ENCODE measurements around the gene SNAP29. TPM values are rescaled to one million over a fixed set of nuclear protein-coding genes. Genes with fewer than 3 reads are reported as not detected.
A peak's percentile ranks its signal among the peaks of the same experiment; 100 is the strongest.
"Not testable (repeated sequence)": the region's sequence is repeated elsewhere in the genome, so short reads cannot be mapped to it uniquely, and the experiment has no call there.

The SNAP29 gene
- total RNA-seq, 1 experiment from 2014 or later: 14.9 TPM

DNA sequence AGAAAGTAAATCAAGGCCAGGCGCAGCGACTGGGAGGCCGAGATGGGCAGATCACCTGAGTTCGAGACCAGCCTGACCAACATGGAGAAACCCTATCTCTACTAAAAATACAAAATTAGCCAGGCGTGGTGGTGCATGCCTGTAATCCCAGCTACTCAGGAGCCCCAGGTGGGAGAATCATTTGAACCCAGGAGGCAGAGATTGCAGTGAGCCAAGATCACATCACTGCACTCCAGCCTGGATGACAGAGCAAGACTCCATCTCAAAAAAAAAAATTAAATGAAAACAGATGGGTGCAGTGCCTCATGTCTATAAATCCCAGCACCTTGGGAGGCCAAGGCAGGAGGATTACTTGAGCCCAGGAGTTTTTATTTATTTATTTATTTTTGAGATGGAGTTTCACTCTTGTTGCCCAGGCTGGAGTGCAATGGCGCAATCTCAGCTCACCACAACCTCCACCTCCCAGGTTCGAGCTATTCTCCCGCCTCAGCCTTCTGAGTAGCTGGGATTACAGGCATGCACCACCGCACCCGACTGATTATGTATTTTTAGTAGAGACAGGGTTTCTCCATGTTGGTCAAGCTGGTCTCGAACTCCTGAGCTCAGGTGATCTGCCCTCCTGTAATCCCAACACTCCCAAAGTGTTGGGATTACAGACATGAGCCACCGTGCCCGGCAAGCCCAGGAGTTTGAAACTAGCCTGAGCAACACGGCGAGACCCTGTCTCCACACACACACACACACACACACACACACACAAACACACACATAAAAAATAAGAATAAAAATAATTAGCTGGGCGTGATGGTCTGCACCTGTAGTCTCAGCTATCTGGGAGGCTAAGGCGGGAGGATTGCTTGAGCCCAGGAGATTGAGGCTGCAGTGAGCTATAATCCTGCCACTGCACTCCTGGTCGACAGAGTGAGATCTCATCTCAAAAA lies 42.6 kb downstream of the SNAP29 start:
- DNase-seq (ENCODE audit: low read depth): not testable (repeated sequence)

DNA sequence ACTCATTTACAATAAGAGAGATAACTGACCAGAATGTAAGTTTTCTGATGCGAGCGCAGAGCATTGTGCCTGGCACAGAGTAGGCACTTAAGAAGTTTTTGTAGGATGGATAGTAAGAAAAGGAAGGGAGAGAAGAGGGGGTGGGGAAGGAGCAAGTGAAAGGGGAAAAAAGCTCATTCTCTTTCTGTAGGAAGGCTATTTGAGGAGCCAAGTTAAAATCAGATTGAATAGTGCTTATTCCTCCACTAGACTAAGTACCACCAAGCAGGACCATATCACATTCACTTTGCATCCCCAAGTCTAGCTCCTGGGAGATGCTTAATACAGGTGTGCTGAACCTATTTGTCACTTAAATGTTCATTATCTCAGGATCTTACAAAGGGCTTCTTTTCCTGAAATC lies 44.3 kb downstream of the SNAP29 start:
- DNase-seq (ENCODE audit: low read depth): no peak

DNA sequence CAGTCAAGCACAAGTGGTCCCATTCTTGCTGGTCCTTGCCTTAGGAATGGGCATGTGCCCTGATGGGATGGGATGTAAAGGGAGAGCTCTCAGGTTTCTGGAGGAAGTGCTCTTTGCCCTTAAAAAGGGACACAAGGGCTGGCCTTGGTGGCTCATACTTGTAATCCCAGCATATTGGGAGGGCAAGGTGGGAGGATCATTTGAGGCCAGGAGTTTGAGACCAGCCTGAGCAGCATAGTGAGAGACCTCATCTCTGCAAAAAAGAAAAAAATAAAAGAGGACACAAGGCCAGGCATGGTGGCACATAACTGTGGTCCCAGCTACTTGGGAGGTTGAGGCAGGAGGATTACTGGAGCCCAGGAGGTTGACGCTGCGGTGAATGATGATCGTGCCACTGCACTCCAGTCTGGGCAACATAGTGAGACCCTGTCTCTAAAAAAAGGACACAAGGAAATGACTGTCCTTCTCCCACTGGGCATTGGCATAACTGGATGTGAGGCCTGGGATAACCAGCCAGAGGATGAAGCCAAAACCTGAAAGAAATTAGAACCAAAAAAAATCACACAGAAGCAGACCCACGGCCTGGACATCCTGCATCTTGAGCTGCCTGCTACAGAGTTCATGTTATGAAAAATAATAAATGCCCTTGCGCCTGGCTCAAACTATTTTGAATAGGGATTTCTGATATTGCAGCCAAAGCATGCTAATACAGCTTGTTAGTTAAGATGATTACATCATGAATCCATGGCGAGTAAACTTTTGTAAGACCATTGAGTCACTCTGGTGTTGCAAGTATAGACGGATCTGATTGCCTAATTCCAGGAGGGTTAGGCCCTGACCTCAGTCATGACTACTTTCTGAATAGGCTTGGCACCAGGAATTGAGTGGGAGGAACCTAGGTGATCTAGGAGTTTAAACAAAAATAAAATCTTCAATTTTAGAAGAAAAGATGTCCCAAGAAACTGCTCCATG lies 45.5 kb downstream of the SNAP29 start:
- DNase-seq (ENCODE audit: low read depth): peak; percentile 93

DNA sequence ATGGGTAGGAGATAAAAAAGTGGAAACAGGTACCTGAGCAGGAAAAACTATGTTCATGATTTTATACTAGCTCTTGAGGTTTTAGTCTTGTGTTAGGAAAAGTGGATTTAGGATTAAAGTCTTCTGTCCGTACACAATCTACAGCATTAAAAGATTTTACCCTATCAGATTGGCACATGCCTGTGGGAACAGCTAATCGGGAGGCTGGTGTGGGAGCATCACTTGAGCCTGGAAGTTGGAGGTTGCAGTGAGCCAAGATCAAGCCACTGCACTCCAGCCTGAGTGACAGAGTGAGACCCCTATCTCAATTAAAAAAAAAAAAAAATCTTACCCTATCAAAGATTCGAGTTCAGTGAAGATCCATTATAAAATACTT lies 46.2 kb downstream of the SNAP29 start:
- DNase-seq (ENCODE audit: low read depth): no peak

DNA sequence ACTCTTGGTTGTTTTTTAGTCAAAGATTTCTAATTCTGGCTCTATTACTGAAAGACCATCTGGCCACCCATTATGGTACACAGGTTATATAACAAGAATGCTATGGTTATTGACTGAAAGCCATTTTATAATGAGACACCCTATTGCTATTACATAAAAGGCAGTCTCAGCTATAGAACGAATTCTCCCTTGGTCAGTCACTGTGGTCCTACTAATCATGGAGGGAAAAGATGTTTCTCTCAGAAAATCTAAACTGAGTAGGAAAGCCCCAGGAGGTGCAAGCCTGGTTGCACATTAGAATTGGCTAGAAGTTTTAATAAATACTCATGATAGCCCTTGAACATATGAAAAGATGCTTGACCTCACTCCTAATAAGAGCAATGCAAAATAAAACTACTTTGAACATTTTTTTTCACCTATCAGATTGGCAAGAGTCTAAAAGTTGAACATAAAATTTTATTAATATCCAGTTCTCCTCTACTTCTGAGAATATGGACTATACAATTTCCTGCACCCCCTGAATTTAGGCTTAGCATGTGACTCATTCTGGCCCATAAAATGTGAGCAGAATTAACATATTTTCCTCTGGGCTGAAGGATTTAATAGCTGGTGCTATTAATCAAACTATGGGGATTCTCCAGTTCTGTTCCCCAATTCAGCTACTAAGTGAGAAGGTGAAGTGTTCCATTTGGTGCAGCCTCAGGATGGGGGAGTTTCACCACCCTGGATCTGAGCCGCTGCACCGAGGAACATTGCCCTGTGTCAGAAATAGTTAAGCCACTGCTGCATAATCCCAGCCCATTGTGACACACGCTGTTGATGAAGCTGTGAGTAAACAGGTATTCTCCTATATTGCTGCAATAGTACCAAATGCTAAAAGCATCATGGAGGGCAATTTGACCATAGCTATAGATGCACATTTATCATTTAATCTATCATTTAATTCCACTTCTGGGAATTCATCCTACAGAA lies 46.9 kb downstream of the SNAP29 start:
- DNase-seq (ENCODE audit: low read depth): no peak

DNA sequence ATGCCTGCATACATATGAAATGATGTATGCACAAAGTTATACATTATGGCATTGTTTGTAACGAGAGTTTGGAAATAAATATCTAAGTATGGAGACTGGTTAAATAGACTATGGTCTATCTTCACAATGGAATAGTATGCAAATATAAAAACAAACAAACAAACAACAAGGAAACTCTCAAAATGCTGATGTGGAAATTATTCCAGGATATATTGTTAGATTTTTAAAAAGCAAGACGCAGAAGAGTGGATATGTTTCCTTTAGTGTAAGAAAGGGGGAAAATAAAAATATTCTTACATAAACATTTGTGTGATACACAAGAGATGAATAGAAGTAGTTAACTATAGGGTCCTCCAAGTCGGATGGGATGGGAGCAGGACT lies 47.6 kb downstream of the SNAP29 start:
- DNase-seq (ENCODE audit: low read depth): no peak

DNA sequence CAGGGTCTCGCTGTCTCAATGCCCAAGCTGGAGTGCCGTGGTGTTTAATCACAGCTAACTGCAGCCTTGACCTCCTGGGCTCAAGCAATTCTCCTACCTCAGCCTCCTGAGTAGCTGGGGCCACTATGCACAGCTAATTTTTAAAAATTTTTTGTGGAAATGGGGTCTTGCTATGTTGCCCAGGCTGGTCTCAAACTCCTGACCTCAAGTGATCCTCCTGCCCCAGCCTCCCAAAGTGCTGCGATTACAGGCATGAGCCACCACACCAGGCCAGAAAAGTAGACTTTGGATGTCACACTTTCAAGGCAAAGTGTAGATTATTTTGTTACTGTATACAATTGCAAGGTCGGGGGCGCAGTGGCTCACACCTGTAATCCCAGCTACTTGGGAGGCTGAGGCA lies 49.9 kb downstream of the SNAP29 start:
- DNase-seq (ENCODE audit: low read depth): not testable (repeated sequence)

DNA sequence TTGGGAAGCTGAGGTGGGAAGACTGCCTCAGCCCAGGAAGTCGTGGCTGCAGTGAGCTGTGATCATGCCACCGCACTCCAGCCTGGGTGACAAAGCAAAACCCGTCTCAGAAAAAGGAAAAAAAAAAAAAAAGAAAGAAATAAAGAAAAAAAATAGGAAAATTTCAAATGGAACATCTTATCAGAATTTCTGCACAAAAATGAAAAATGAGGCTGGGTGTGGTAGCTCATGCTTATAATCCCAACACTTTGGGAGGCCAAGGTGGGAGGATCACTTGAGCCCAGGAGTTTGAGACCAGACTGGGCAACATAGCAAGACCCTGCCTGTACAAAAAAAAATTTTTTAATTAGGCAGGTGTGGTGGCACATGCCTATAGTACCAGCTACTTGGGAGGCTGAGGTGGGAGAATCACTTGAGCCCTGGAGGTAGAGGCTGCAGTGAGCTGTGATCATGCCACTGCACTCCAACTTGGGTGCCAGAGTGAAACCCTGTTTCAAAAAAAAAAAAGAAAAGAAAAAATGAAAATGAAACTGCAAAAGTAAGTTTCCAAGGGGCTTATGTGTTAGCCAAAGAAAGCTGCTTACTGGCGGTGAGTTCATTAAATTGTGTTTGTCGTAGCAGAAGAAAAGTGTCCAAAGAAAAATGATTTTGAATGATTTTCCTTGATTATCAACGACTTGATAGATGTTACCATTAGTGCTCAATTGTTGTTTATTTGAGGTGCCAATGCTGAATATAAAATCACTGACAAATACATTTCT lies 50.9 kb downstream of the SNAP29 start:
- DNase-seq (ENCODE audit: low read depth): no peak

DNA sequence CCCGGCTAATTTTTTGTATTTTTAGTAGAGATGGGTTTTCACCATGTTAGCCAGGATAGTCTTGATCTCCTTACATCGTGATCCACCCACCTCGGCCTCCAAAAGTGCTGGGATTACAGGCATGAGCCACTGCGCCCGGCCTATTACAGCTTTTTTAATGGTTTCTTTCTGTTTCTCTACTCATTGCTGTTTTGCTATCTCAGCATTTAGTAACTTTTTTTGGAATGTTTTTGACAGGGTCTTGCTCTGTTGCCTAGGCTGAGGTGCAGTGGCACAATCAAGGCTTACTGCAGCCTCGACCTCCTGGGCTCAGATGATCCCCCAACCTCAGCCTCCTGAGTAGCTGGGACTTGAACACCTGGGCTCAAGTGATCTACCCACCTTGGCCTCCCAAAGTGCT lies 53.7 kb downstream of the SNAP29 start:
- no peak for DNase-seq (ENCODE audit: low read depth)

DNA sequence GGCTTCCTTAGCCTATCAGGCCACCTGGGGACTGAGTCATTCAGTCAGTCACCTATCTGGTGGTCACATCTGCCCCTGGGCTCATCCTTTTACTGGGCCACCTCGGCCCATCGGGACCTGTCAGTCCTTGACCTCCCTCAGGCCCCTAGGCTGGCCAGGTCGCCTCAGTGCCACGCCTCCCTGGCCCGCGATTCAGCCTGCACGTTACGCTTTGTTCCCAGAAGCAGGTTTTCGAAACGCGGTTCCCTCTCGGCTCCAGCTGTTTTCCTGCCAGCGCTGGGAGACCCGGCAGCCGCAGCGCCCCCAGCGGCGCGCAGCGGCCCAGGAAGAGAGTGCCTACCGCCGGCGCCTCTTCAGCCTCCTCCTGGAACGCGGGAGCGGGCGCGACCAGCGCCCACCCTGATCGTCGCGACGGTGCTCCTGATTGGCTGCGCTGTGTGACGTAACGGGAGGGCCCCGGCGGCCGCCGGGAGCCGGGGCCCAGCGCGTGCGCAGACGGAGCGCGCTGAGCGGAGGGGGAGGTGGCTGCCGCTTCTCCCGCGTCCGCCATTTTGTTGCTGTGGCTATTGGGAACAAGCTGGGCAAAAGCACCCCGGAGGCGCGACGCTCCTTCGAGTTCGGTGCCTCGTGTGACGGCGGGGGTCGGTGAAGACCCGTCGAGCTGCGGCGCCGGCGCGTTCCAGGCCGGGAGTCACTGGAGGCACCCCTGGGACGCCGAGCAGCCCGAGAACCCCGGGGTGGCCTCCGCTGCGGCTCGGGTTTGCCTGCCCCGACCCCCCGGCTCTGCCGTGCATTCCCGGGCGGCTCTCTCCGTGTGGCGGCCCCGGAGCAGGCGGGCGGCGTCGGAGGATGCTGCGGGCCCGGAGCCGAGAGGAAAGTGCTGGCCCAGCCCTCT lies 58.4 kb downstream of the SNAP29 start, which contains the start of gene CRKL:
Gene CRKL, plus strand, starts transcription at position 492 of the 895 bp plus-strand sequence. CDS start 528 bp downstream, outside the sequence.
- DNase-seq (ENCODE audit: low read depth): peak; percentile 97

DNA sequence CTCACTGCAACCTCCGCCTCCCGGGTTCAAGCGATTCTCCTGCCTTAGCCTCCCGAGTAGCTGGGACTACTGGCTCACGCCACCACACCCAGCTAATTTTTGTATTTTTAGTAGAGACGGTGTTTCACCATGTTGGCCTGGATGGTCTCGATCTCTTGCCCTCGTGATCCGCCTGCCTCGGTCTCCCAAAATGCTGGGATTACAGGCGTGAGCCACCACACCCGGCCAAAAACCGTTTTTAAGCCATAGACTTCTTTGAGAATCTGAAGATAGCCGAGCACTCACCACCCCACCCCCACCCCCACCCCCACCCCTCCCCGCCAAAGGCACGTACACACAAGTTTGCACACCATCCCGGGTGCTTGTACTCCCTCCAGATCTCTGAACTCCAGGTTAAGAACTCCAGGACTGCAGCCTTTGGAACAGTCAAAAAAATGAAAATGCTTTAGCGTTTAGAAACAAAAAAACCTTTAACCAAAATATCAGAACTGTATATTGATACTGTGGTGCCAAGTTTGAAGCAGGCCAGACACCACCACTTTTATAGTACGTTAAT lies 59.9 kb downstream of the SNAP29 start:
- DNase-seq (ENCODE audit: low read depth): peak; percentile 19

DNA sequence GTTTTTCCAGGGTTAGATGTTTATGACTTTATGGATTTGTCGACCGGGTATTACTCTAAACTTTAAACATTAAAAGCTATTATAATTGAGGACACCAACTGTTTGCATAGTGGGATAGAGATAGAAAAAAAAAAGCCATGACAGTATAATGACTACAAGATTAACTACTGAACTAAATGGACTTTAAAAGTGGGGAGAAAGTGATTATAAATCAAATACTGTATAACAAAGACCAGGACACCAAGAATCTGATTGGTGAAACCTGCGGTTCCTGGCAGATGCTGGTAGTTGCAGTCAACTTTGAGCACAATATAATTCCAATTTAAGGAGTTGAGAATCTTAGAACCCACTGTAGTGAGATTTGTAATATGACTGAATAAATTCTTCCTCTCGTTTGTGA lies 60.9 kb downstream of the SNAP29 start:
- no peak for DNase-seq (ENCODE audit: low read depth)

DNA sequence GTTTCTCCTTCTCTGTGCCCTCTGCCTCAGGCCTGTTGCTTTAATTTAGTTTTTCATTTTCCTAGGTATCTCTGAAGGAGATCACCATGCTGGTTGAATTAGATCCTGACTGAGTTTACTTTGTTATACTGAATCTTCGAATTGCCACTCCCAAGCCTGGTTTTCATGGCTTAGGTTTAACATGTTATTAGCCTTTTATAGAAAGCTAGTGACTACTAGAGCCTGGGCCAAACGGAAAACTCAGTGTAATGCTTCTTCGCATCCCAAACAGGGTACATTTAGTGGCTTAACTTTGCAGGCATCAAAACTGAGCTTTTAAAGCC lies 62.0 kb downstream of the SNAP29 start:
- no peak for DNase-seq (ENCODE audit: low read depth)

DNA sequence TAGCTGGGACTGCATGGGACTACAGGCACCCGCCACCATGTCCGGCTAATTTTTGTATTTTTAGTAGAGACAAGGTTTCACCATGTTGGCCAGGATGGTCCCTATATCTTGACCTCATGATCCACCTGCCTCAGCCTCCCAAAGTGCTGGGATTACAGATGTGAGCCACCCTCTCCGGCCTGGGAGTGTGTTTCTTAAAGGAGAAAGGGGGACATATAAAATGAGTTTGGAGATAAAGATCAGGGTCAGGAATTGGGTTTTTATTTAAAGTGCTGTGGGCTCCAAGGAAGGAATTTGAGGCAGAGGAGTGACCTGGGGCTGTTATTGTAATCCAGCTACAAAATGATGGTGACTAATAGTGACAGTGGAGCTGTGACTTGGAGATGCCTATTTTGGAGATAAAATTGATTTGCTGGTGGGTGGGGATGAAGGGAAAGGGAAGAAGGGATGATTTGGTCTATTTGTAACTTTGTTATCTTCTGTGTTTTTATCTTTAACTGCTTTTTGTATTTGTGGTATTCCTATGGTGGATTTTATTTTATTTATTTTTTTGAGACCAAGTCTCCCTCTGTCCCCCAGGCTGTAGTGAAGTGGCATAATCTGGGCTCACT lies 63.4 kb downstream of the SNAP29 start:
- DNase-seq (ENCODE audit: low read depth): no peak

DNA sequence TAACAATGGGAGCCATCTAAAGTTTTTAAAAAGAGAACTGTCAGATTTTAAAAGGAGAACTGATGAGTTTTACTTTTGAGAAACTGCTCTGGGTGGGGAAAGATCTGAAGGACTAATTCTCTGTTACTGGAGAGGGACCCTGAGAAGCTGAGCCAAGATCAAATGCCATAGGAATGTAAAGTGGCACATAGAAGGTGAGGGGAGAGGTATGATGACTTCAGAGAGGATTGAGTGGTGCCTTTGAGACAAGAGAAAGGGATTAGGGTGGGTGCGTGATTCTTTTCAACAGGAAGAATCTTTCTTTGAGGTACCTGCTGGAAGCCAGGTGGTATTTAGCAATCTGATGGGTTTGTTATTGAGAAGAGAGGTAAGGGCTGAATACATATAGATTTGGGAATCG lies 67.4 kb downstream of the SNAP29 start:
- DNase-seq (ENCODE audit: low read depth): no peak

DNA sequence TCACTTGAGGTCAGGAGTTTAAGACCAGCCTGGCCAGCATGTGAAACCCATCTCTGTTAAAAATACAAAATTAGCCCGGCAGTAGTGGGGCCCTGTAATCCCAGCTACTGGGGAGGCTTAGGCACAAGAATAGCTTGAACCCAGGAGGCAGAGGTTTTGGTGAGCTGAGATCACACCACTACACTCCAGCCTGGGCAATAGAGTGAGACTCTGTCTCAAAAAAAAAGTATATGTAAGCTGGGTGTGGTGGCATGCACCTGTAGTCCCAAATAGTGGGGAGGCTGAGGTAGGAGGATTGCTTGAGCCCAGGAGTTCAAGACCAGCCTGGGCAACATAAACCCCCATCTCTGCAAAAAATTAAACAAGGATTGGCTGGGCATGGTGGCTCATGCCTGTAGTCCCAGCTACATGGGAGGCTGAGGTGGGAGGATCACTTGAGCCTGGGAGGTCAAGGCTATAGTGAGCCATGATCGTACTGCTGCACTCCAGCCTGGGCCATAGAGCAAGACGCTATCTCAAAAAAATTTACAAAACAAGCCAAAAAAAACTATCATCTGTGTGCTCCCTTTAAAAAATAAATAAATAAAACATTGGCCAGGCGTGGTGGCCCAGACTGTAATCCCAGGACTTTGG lies 69.2 kb downstream of the SNAP29 start:
- no peak for DNase-seq (ENCODE audit: low read depth)

DNA sequence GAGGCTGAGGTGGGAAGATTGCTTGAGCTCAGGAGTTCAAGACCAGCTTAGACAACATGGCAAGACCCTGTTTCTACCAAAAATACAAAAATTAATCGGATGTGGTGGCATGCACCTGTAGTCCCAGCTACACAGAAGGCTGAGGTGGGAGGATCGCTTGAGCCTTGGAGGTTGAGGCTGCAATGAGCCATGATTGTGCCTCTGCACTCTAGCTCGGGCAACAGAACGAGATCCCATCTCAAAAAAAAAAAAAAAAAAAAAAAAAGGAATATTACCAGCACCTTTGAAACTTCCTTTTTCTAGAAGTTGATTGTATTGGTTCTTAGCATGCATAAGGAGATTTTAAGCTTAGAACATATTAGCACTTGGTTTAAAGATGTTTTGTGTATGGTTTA lies 69.8 kb downstream of the SNAP29 start:
- no peak for DNase-seq (ENCODE audit: low read depth)

DNA sequence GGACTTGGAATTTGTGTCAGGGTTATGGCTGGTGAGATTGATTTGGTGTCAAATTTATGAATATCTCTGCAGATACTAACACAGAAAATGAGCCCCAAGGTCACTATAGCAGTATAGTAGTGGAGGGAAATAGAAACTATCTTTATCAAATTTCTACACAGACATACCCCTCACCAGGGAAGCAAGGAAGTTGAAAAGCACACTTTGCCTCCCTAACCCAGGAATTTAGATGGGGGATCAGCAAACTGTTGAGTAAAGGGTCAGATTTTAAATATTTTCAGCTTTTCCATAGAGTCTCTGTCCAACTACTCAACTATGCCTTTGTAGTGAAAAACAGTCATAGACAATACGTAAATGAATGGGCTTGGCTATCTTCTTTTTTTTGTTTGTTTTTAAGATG lies 71.2 kb downstream of the SNAP29 start:
- no peak for DNase-seq (ENCODE audit: low read depth)

All from LHCN-M2 (cell line).